ENCODE data around the gene LGALS7B.

DNA sequence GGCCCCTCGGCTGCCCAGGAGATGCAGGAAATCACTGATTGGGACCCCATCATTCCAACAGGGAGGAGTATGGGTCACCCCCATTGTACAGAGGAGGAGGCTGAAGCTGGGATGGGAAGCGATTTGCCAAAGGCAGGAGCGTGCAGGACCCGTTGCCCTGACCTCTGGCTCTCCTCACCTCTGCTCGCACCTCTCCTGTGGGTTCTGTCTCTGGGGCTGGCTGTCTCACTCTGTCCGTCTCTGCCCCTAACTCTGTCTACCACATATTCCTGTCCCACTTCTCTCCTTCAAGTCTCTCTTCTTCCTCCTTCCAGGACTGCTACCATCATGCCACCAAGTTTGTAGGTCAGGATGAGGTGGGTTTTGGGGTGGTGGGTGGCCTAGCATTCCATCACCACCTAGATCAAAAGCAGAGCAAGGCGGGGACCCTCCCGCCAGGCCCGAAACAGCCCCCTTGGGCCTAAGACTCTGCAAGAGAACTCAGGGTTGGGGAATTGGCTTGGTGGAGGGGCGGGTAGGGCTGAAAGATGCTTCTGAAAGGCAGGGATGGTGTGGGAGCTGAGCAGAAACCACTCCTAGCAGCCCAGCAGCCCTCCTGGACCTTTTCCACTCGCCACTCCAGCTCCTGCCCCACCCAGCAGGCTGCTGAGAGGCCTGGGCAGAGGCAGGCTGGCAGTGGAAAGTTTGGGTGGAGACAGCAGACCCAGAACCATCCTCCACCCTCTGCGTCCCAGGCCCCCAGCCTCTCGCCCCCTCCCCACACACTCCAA lies 14.6 kb upstream of the LGALS7B start:
- TF ChIP-seq CTCF (IDR thresholded peaks at IDR 0.05 in 2 of 3, conservative IDR thresholded peaks at IDR 0.05 in 1 of 3; ENCODE audit: borderline replicate concordance in 1 of 3, insufficient read depth in 1 of 3, low read depth in 2 of 3, low read length in 2 of 3): no peak
- TF ChIP-seq RAD21 (IDR thresholded peaks at IDR 0.05; ENCODE audit: low read depth): no peak
- no peak for TF ChIP-seq POLR2A (IDR thresholded peaks at IDR 0.05; ENCODE audit: borderline replicate concordance, extremely low read depth, insufficient read depth, insufficient read length)
- no peak for TF ChIP-seq EZH2 (IDR thresholded peaks at IDR 0.05)
- TF ChIP-seq CEBPB (IDR thresholded peaks at IDR 0.05; ENCODE audit: low read depth): no peak
- no peak for TF ChIP-seq ZNF274 (IDR thresholded peaks at IDR 0.05; ENCODE audit: low read depth, low read length)
- TF ChIP-seq POLR2AphosphoS5 (IDR thresholded peaks at IDR 0.05; ENCODE audit: low read depth, low read length): no peak
- TF ChIP-seq, protein P1, sequence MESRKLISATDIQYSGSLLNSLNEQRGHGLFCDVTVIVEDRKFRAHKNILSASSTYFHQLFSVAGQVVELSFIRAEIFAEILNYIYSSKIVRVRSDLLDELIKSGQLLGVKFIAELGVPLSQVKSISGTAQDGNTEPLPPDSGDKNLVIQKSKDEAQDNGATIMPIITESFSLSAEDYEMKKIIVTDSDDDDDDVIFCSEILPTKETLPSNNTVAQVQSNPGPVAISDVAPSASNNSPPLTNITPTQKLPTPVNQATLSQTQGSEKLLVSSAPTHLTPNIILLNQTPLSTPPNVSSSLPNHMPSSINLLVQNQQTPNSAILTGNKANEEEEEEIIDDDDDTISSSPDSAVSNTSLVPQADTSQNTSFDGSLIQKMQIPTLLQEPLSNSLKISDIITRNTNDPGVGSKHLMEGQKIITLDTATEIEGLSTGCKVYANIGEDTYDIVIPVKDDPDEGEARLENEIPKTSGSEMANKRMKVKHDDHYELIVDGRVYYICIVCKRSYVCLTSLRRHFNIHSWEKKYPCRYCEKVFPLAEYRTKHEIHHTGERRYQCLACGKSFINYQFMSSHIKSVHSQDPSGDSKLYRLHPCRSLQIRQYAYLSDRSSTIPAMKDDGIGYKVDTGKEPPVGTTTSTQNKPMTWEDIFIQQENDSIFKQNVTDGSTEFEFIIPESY (IDR thresholded peaks at IDR 0.05; ENCODE audit: extremely low read depth, insufficient replicate concordance, low read length): no peak
- TF ChIP-seq ZFX (IDR thresholded peaks at IDR 0.05): no peak
- TF ChIP-seq TCF7L2 (IDR thresholded peaks at IDR 0.05; ENCODE audit: borderline replicate concordance, extremely low read depth, insufficient read depth, insufficient read length): no peak
- no peak for TF ChIP-seq YY1 (IDR thresholded peaks at IDR 0.05; ENCODE audit: extremely low read depth, insufficient replicate concordance, low read depth, low read length)
- no peak for TF ChIP-seq SIN3A (IDR thresholded peaks at IDR 0.05; ENCODE audit: low read depth)
- no peak for TF ChIP-seq JUND (IDR thresholded peaks at IDR 0.05)
- TF ChIP-seq REST (IDR thresholded peaks at IDR 0.05; ENCODE audit: low read depth): no peak
